PC-9 (cell line): ENCODE results near the gene RPS2. TPM values are rescaled to one million over a fixed set of nuclear protein-coding genes. Genes with fewer than 3 reads are reported as not detected.

Experiments
- BruUV-seq: library from RNA; stranded (reverse); fragments of 400-500 nt; replicated peaks from 2 replicates; lab custom pipeline; 2021; lab: Mats Ljungman, UMichigan
- CTCF ChIA-PET: fragments of 300-600 bp; sonication (Branson Sonifier 250); formaldehyde crosslinking; loops from one replicate; lab custom pipeline; 2022; ENCODE audit warnings: antibody characterized with exemption; lab: Charles Lee
- POLR2A ChIA-PET: fragments of 300-600 bp; sonication (Branson Sonifier 250); formaldehyde crosslinking; loops from one replicate; lab custom pipeline; 2022; ENCODE audit warnings: antibody characterized with exemption; ENCODE audit not compliant: unreplicated experiment; lab: Charles Lee
- DNase-seq, 2 experiments: peaks; one replicate each; pipeline versions ENCODE4 v3.0.0 to v3.0.0-alpha.2; 2015 to 2022; ENCODE audit warnings: mixed read lengths in 1 of 2
- H2AFZ ChIP-seq: fragments of 200-600 bp; sonication (generic); 2 replicates; pipeline ENCODE4 v1.8.1; 2017; ENCODE audit warnings: antibody characterized with exemption
- H3F3A ChIP-seq: fragments of 200-600 bp; sonication (generic); 2 replicates; pipeline ENCODE4 v1.8.1; 2017; ENCODE audit warnings: antibody characterized with exemption, mild to moderate bottlenecking, low read depth; ENCODE audit not compliant: insufficient read depth
- H3K27ac ChIP-seq: fragments of 200-600 bp; sonication (generic); 2 replicates; pipeline ENCODE4 v1.6.1; 2016; ENCODE audit warnings: mixed run types
- H3K27me3 ChIP-seq: fragments of 200-600 bp; sonication (generic); 2 replicates; pipeline ENCODE4 v1.6.1; 2016; ENCODE audit warnings: low read depth, mixed run types; ENCODE audit not compliant: insufficient read depth
- H3K36me3 ChIP-seq: fragments of 200-600 bp; sonication (generic); 2 replicates; pipeline ENCODE4 v1.6.1; 2016; ENCODE audit warnings: low read depth, mixed run types
- H3K4me1 ChIP-seq: fragments of 200-600 bp; sonication (generic); replicated peaks from 2 replicates; pipeline ENCODE4 v1.6.1; 2016; ENCODE audit warnings: mixed run types; ENCODE audit not compliant: insufficient read depth
- H3K4me2 ChIP-seq: fragments of 200-600 bp; sonication (generic); 2 replicates; pipeline ENCODE4 v1.6.1; 2017; ENCODE audit warnings: mixed run types
- H3K4me3 ChIP-seq: fragments of 200-600 bp; sonication (generic); 2 replicates; pipeline ENCODE4 v1.6.1; 2016; ENCODE audit warnings: mixed run types
- H3K79me2 ChIP-seq: fragments of 200-600 bp; sonication (generic); 2 replicates; pipeline ENCODE4 v1.6.1; 2017; ENCODE audit warnings: low read depth, mixed run types
- H3K9me2 ChIP-seq: fragments of 200-600 bp; sonication (generic); 2 replicates; pipeline ENCODE4 v1.8.1; 2017; ENCODE audit warnings: mild to moderate bottlenecking; ENCODE audit not compliant: insufficient read depth
- H3K9me3 ChIP-seq: fragments of 200-600 bp; sonication (generic); 2 replicates; pipeline ENCODE4 v1.8.1; 2016; ENCODE audit warnings: low read depth; ENCODE audit not compliant: insufficient read depth
- H4K20me1 ChIP-seq: fragments of 200-600 bp; sonication (generic); 2 replicates; pipeline ENCODE4 v1.8.1; 2017; ENCODE audit not compliant: insufficient read depth
- EZH2 ChIP-seq: fragments of 200-600 bp; sonication (generic); IDR thresholded peaks from 2 replicates; pipeline ENCODE4 v1.8.0; 2017; ENCODE audit warnings: antibody characterized with exemption, low read depth
- intact Hi-C: fragments of 100-400 bp; cut with micrococcal nuclease; formaldehyde crosslinking; loops from one replicate; pipeline ENCODE4 v1.10.0; 2022; ENCODE audit not compliant: unreplicated experiment
- total RNA-seq: library from RNA; stranded (reverse); gene quantifications from 2 replicates; pipeline ENCODE4 v1.2.3, GENCODE V29; 2021
- TF ChIP-seq, protein P1 (sequence below): fragments of 200-600 bp; sonication (generic); conservative IDR thresholded peaks from 2 replicates; pipeline ENCODE4 v1.6.1; 2017; ENCODE audit warnings: mixed run types, antibody characterized with exemption, mild to moderate bottlenecking, moderate library complexity

RPS2 gene
- total RNA-seq, 1 experiment from 2014 or later: 3,808 TPM

DNA sequence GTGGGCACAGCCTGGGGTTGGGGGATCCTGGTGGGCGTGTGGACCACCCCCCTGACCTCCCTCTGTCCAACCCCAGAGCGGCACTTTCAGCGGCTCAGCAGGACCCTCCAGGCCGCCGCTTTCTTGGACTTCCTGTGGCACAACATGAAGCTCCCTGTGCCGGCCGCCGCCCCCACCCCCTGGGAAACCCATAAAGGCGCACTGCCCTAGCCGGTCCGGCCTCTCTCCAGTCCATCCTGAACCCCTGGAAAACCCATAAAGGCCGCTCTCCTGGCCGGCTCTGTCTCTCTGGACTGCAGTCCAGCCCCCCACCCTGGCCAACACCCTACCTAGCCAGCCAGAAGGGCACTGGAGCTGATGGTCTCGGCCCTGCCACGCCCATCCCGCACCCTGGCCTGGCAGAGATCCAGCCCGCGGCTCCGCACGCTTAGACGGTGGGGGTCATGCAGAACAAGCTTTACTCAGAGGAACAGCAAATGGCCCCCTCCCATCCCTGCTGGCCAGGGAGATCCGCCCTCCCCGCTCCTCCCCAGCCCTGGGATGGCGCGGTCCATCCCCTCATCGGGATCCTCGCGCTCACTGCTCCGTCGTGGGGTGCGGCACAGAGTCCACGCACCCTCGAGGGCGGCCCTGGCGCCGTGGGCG is 14.0 kb upstream of the RPS2 start:
- H2AFZ ChIP-seq: no peak overlapping the region
- no peak overlapping the region for H3K27ac ChIP-seq
- TF ChIP-seq, protein P1, sequence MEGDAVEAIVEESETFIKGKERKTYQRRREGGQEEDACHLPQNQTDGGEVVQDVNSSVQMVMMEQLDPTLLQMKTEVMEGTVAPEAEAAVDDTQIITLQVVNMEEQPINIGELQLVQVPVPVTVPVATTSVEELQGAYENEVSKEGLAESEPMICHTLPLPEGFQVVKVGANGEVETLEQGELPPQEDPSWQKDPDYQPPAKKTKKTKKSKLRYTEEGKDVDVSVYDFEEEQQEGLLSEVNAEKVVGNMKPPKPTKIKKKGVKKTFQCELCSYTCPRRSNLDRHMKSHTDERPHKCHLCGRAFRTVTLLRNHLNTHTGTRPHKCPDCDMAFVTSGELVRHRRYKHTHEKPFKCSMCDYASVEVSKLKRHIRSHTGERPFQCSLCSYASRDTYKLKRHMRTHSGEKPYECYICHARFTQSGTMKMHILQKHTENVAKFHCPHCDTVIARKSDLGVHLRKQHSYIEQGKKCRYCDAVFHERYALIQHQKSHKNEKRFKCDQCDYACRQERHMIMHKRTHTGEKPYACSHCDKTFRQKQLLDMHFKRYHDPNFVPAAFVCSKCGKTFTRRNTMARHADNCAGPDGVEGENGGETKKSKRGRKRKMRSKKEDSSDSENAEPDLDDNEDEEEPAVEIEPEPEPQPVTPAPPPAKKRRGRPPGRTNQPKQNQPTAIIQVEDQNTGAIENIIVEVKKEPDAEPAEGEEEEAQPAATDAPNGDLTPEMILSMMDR: no peak
- TF ChIP-seq EZH2: no peak
- peak overlapping the region; percentile 99 for H3K4me2 ChIP-seq
- BruUV-seq: no TSS peak
- CTCF ChIA-PET: no interaction called here
- H3K9me2 ChIP-seq: no peaks in the 10 kb centered on the region
- H3K4me3 ChIP-seq: peak overlapping the region; percentile 55; the same call in 1 of the 2 replicates
- H3K4me1 ChIP-seq: peaks cover 50% of the 10 kb centered on the region
- DNase-seq: no peak
- peaks cover 56% of the 10 kb centered on the region for H3F3A ChIP-seq
- H3K27me3 ChIP-seq: no peaks in the 10 kb centered on the region
- no peaks in the 10 kb centered on the region for H3K9me3 ChIP-seq
- POLR2A ChIA-PET: interaction anchor here (0.6 to 1.4 kb wide), 3 partner anchors 14 to 248 kb away, joined by 3 to 10 read pairs (median 3); partner anchors contain the start of gene RPS2
- peaks cover 8% of the 10 kb centered on the region for H3K79me2 ChIP-seq
- peaks cover 3% of the 10 kb centered on the region; the same call in 1 of the 2 replicates for H3K36me3 ChIP-seq
- H4K20me1 ChIP-seq: peaks cover 9% of the 10 kb centered on the region; the same call in 1 of the 2 replicates
- intact Hi-C loops: no loop called here

GRCh38 chr16:1977875-1978268 is 13.2 kb upstream of the RPS2 start:
- H2AFZ ChIP-seq: no peak overlapping the region
- H3K9me3 ChIP-seq: no peaks in the 10 kb centered on the region
- H3K4me2 ChIP-seq: no peak overlapping the region
- intact Hi-C loops: no loop called here
- no peak for DNase-seq
- H3K4me3 ChIP-seq: no peak overlapping the region
- H3K27me3 ChIP-seq: no peaks in the 10 kb centered on the region
- H3F3A ChIP-seq: peaks cover 49% of the 10 kb centered on the region
- no TSS peak for BruUV-seq
- no peaks in the 10 kb centered on the region for H3K9me2 ChIP-seq
- peaks cover 15% of the 10 kb centered on the region for H3K79me2 ChIP-seq
- no peak overlapping the region for H3K27ac ChIP-seq
- POLR2A ChIA-PET: no interaction called here
- H3K4me1 ChIP-seq: peaks cover 50% of the 10 kb centered on the region
- CTCF ChIA-PET: no interaction called here
- TF ChIP-seq EZH2: no peak
- TF ChIP-seq, protein P1: no peak
- H3K36me3 ChIP-seq: peaks cover 3% of the 10 kb centered on the region; the same call in 1 of the 2 replicates
- peaks cover 12% of the 10 kb centered on the region; the same call in 1 of the 2 replicates for H4K20me1 ChIP-seq

GRCh38 chr16:1976951-1977874 is 12.6 kb upstream of the RPS2 start:
- H3K9me2 ChIP-seq: no peaks in the 10 kb centered on the region
- intact Hi-C loops: no loop called here
- H3K79me2 ChIP-seq: peaks cover 21% of the 10 kb centered on the region
- no peak overlapping the region for H3K27ac ChIP-seq
- CTCF ChIA-PET: interaction anchor here (0.6 kb wide), 1 partner anchor 574 kb away, joined by 4 read pairs; no protein-coding TSS in a partner anchor
- no peak overlapping the region for H2AFZ ChIP-seq
- H3K27me3 ChIP-seq: no peaks in the 10 kb centered on the region
- H3F3A ChIP-seq: peaks cover 42% of the 10 kb centered on the region
- peaks cover 12% of the 10 kb centered on the region; the same call in 1 of the 2 replicates for H4K20me1 ChIP-seq
- no peaks in the 10 kb centered on the region for H3K9me3 ChIP-seq
- BruUV-seq: no TSS peak
- H3K4me3 ChIP-seq: no peak overlapping the region
- peaks cover 46% of the 10 kb centered on the region for H3K4me1 ChIP-seq
- TF ChIP-seq, protein P1: no peak
- no peak for TF ChIP-seq EZH2
- POLR2A ChIA-PET: interaction anchor here (0.6 kb wide), 1 partner anchor 12 kb away, joined by 7 read pairs; the partner anchor contains the start of gene RPS2
- H3K36me3 ChIP-seq: peaks cover 3% of the 10 kb centered on the region; the same call in 1 of the 2 replicates
- no peak overlapping the region for H3K4me2 ChIP-seq
- no peak for DNase-seq
